ENCODE results near the gene PLCB3.

PLCB3 gene

DNA sequence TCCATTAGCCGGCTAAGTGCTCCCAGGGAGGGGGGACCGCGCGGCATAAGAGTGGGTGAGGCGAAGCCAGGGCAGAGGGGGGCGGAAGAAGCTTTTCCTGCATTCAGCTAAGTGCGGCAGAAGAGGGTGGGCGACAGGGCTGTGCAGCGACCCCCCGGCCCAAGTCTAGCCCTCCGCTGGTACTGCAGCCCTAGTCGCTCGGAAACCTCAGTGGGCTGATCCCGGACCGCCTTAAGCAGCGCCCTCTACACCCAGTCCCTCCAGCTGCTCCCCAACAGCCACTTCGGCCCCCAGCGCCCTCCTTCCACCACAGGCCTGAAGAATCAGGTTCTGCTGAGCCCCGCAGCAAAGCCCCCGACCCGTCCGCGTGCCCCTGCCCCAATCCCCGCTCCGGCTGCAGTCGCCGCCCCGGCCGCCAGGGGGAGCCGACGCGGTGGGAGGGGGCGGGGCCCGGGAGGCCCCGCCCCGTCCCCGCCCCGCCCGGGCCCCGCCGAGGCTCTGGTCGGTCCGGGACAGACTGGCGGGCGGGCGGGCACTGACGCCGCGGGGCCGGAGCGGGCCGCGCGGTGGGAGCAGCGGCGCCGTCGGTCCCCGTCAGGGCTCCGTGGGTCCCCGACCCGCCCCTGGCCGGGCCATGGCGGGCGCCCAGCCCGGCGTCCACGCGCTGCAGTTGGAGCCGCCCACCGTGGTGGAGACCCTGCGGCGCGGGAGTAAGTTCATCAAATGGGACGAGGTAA, at the start of gene PLCB3:
PLCB3 (plus strand) TSS at position 515 of the 737 bp plus-strand sequence; CDS start at position 635, 120 bp downstream.
- peak; percentile 84 for DNase-seq (ENCODE audit: low spot score)

GRCh38 chr11:64201543-64201942, 49.8 kb upstream of the PLCB3 start:
- no peak for DNase-seq (ENCODE audit: low spot score)

GRCh38 chr11:64202992-64203391, 48.3 kb upstream of the PLCB3 start:
- no peak for DNase-seq (ENCODE audit: low spot score)

GRCh38 chr11:64203421-64204079, 47.8 kb upstream of the PLCB3 start:
- DNase-seq (ENCODE audit: low spot score) = no peak

GRCh38 chr11:64204080-64204440, 47.3 kb upstream of the PLCB3 start:
- no peak for DNase-seq (ENCODE audit: low spot score)

DNA sequence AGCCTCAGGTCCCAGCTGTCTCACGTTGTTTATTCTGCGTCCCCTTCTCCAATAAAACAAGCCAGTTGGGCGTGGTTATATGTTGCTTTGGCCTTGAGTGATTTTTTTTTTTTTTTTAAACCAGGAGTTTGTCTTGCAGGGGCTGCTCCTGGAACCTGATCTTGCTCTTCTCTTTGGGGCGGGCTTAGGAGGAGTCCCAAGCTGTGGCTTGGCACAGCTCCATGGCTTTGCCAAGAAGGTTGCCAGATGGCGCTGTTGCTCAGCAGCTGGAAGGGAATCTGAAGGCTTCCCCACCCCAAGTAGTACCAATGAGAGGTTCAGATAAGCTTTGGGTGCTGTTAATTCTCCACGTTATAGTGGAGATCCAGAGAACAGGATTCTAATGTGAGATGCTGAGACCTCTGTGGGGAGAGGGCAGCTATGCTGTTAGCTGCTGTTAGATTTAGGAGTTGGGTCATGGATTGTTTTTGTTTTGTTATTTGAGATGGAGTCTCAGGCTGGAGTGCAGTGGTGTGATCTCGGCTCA, 46.8 kb upstream of the PLCB3 start:
- peak; percentile 97 for DNase-seq (ENCODE audit: low spot score)

GRCh38 chr11:64206457-64207255, 44.7 kb upstream of the PLCB3 start, which contains the start of gene FERMT3:
Gene FERMT3 (plus strand): TSS chr11:64206721. CDS start chr11:64207365, 644 bp downstream.
- DNase-seq (ENCODE audit: low spot score) = no peak

GRCh38 chr11:64207256-64208085, 43.9 kb upstream of the PLCB3 start:
- DNase-seq (ENCODE audit: low spot score) = peak; percentile 93

- no peak for DNase-seq (ENCODE audit: low spot score)
These were observed 43.1 kb upstream of the PLCB3 start for GRCh38 chr11:64208086-64208795.

DNA sequence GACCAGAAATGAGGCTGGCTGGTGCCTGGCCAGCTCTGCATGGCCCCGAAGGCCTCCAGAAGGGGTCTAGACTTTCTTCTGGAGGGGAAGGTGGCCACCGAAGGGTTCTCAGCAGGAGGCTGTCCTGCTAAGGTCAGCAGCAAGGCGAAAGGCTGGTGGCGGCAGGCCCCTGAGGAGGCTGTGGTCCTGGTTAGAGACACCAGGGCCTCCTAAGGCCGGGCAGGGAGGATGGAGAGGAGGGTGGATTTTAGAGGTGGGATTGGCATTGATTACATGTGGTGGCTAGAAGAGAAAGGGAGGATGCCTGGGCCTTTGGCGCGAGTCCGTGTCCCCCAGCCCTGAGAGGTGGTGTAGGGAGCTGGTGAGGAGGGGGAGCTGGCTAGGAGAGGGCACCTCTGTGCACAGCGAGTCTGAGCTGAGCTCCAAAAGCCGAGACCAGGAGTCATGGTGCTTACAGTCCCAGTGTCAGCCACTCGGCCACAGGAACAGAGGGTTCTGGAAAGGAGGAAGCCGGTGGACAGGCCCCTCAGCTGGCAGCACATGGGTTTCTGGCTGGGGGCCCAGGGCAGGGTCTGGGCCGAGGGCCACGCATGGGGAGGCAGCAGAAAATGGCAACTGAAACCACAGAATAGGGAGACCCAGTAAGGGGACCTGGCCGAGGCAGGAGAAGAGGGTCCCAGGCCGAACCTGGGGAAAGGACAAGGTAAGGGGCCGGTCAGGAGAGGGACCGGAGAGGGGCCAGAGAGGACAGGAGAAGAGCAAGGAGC, 42.4 kb upstream of the PLCB3 start:
- DNase-seq (ENCODE audit: low spot score) = no peak

- no peak for DNase-seq (ENCODE audit: low spot score)
These were observed 41.8 kb upstream of the PLCB3 start for GRCh38 chr11:64209563-64209843.

DNA sequence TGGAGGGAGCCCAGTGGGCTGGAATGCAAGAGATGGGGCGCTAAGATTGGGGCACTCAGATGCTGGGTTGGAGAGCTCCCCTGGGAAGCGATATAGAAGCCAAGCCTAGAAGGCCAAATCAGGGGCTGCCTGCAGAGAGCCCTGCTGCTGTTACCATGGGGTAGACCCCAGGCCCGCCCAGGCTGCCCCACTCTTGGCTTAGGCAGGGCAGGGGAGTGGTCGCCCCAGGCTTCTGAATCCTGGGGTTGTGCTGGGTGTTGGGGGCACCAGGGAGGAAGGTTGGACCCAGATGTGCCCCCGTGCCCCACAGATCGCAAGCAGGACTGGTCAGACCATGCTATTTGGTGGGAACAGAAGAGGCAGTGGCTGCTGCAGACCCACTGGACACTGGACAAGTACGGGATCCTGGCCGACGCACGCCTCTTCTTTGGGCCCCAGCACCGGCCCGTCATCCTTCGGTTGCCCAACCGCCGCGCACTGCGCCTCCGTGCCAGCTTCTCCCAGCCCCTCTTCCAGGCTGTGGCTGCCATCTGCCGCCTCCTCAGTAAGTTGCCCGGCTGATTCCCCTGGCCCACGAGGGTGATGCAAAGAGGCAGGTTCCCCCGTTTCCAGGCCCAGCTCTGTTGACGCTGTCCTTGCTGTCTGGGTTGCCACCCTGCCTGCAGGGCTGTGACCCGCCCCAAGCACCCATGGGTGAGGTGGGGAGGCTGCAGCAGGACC, 40.9 kb upstream of the PLCB3 start:
- DNase-seq (ENCODE audit: low spot score) = no peak

- DNase-seq (ENCODE audit: low spot score) = no peak
These were observed 40.0 kb upstream of the PLCB3 start for GRCh38 chr11:64211181-64211872.

GRCh38 chr11:64216879-64217278, 34.5 kb upstream of the PLCB3 start:
- no peak for DNase-seq (ENCODE audit: low spot score)

DNA sequence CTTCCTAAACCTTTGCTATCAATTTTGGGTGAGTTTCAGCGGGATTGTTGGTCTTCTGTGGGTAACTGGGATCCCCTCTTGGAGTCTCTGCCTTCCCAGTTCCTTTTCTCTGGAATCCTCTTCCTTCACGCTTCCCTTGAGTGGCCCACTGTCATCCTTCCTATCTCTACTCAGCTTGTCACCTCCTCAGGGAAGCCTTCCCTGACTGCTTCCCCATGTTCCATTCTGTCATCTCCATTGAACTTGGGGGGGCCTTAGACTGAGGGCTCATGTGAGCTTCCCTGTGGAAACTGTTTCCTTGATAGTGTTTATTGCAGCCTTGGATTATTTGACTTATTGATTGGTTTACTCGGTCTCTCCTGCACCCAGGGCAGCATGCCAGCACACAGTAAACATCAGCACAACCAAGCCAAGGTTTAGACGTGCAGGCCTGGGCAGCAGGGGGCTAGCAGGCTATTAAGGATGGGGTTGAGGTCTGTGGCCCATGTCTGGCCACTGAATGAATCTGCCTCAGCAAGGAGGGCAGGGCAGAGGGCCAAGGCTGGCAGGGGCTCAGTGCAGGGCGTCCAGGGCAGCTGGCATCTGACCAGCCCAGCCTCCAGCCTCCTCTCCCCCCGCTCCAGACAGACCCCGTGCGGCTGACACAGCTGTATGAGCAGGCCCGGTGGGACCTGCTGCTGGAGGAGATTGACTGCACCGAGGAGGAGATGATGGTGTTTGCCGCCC, 32.5 kb upstream of the PLCB3 start:
- no peak for DNase-seq (ENCODE audit: low spot score)

DNA sequence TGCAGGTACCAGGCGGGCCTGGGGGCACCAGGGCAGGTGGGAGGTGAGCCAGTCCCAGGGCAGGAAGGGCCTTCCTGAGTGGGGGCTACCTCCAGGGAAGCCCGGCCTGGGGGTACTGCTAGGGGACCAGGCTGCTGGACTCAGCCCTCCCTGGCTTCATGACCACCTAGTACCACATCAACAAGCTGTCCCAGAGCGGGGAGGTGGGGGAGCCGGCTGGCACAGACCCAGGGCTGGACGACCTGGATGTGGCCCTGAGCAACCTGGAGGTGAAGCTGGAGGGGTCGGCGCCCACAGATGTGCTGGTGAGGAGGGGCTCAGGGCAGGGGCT, 32.0 kb upstream of the PLCB3 start:
- DNase-seq (ENCODE audit: low spot score) = no peak

DNA sequence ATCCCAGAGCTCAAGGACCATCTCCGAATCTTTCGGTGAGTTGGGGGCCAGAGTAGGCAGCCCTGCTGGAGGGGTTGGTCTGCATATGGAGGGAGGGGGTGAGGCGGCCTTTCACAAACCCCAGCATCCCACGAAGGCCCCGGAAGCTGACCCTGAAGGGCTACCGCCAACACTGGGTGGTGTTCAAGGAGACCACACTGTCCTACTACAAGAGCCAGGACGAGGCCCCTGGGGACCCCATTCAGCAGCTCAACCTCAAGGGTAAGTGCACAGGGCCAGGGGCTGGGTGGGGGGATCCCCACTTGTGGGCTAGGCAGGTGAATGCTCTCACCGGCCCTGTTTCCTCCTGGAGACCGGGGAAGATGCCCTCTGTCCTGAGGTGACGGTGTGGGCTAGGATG, 31.6 kb upstream of the PLCB3 start:
- DNase-seq (ENCODE audit: low spot score) = no peak

GRCh38 chr11:64220271-64220670, 31.1 kb upstream of the PLCB3 start:
- no peak for DNase-seq (ENCODE audit: low spot score)

- no peak for DNase-seq (ENCODE audit: low spot score)
These were observed 30.5 kb upstream of the PLCB3 start for GRCh38 chr11:64220798-64221197.
